ENCODE results near the gene OR5H14.
"Not testable (repeated sequence)": the region's sequence is repeated elsewhere in the genome, so short reads cannot be mapped to it uniquely, and the experiment has no call there.

Gene OR5H14

GRCh38 chr3:98147179-98147578 is at the start of gene OR5H14:
OR5H14 (plus strand) TSS chr3:98147479; CDS start chr3:98149386, 1,907 bp downstream.
- no peak for DNase-seq

DNA sequence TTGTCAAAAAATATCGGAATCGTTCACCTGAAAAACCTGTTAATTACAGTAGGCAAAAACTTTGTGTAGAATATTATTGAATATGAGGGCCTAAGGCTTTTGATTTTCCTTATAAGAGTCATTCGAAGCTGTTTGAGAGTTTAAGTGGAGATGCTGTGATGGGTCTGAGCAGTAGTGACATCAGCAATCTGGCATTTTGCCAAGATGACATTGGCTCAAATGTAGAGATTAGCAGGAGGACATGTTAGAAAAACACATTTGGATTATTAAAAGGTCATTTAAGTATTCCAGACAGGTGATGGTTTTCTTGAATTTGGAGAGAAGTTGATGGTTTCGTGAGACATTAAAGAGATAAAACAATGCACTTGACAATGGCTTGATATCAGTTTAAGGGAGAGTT is 47.4 kb upstream of the OR5H14 start:
- DNase-seq, result peak; percentile 40 to 63

GRCh38 chr3:98108162-98108561 is 39.1 kb upstream of the OR5H14 start:
- DNase-seq, result no peak

GRCh38 chr3:98109807-98110549 is 37.3 kb upstream of the OR5H14 start:
- DNase-seq, result no peak

DNA sequence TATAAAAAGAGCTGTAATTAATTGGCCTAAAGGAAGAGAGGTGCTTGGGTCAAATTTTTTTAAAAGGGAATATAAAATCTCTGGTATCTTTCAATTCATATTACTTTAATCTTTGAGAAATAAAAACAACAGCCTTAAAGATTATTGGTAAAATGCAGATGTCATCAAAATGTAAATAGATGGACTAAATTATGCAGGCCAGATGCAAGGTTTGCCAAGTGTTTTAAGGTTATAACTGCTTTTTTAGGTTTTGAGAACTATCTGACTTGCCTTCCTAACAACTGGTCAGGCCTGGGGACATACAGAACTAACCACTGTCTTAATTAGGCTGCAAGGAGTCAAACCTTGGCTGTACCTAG is 36.8 kb upstream of the OR5H14 start:
- no peak for DNase-seq

DNA sequence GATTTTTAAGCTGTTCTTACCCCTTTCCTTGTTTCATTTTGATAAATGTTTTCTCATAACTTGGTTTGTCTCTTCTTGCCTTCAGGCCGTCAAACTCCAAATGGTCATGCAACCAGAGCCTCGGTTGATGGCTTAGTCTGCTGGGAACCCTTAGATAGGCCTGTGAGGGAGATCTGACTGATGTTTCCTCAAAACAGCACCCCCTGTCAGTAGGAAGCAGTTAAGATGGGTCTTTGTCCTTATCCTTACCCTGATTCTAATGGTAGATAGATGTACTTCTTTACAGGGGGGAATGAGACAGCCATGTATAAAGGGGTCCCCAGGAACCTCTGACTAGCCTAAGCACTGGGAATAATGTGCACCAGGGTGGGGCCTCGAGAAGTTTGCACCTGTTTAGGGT is 33.0 kb upstream of the OR5H14 start:
- no peak for DNase-seq

DNA sequence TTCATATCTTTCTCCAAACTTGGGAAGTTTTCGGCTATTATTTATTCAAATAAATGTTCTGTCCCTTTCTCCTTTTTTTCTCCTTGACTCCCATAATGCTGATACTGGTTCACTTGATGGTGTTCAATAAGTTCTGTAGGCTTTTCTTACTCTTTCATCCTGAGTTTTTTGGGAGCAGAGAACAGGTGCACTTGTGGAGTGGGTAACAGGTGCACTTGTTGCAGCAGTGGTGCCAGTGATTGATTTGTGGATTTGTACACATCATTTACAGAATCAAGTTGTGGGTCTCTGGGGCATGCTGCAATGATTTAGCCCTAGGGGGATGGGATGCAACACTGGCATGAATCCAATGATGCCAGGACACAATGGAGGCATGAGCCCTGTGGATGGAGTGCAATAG is 31.6 kb upstream of the OR5H14 start:
- DNase-seq, result no peak

DNA sequence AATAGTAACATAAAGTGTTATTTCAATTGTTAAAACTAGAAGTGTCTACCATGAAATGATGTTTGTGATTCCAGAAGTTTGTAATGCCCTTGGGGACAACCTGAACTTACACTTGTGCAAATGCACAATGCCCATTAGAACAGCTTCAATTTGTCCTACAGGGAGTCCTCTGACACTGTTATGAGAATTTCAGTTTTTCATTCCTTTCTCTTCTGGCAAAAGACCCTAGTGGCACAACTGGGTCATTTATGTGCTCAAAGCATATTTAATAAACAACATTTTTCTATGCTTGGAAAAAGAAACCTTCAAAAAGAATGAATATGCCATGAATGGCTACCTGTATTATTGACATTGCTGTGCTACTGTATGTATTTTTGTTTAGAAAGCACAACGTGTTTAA is 16.9 kb upstream of the OR5H14 start, which contains the start of gene OR5H1:
Gene OR5H1 (plus strand): TSS at position 301 of the 400 bp plus-strand sequence. CDS start 1,977 bp downstream, outside the sequence.
- DNase-seq, result no peak

DNA sequence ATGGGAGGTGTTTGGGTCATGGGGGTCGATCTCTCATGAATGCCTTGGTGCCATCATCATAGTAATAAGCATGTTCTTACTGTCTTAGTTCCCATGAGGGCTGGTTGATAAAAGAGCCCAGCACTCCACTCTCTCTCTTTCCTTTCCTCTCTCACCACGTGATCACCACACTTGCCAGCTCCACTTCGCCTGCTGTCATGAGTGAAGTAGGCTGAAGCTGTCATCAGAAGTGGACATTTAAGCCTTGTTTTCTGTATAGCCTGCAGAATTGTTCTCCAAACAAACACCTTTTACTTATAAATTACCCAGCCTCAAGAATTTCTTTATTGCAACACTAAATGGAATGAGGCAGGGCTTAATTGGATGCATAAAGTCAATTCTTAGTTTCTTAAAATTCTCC is 10.6 kb upstream of the OR5H14 start:
- no peak for DNase-seq

- not testable (repeated sequence) for DNase-seq
Measured at GRCh38 chr3:98137826-98138557, 9.3 kb upstream of the OR5H14 start.

GRCh38 chr3:98140531-98140930 is 6.7 kb upstream of the OR5H14 start:
- no peak for DNase-seq

DNA sequence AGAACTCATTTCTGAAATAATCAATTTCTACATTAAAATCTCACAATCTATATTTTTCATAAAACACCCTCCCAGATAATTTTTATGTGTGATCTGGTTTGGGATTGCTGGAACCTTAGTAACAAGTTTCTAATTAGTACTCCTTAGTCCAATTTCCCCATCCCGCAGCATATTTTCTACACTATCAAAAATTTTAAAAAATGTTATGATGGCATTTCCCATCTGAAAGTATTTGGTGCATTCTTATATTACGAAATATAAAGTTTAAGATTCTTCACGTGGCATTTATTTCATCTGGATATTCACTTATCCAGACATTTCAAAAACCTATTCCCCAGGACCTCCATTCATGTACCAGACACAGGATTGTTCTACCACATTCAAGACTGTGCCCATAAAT is 1.5 kb downstream of the OR5H14 start:
- DNase-seq, result no peak

DNA sequence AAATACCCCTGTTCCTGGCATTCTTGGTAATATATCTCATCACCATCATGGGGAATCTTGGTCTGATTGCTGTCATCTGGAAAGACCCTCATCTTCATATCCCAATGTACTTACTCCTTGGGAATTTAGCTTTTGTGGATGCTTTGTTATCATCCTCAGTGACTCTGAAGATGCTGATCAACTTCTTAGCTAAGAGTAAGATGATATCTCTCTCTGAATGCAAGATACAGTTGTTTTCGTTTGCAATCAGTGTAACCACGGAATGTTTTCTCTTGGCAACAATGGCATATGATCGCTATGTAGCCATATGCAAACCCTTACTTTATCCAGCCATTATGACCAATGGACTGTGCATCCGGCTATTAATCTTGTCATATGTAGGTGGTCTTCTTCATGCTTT is 2.2 kb downstream of the OR5H14 start:
- not testable (repeated sequence) for DNase-seq

DNA sequence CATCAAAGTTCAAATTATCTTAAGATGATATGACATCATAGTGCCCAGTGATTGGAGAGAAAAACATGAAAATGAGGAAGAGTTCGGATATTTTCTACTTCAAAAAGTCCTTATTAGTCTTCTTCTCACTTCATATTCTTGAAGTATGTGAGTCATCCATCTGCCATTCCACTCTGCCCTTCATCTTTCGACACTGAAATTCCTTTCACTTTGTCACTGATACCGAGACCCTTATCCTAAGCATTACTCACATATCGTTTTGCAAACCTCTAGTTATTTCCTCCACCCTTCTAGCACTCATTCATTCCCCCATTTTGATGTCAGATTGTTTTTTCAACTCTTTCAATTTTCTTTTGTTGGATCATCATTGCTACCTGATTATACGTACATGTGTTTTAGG is 4.0 kb downstream of the OR5H14 start:
- DNase-seq, result no peak

- no peak for DNase-seq
Measured at GRCh38 chr3:98166396-98166795, 19.1 kb downstream of the OR5H14 start, which contains the start of gene OR5H15. OR5H15 (plus strand) TSS chr3:98166696; CDS start chr3:98168700, 2,004 bp downstream.

GRCh38 chr3:98171071-98171470 is 23.8 kb downstream of the OR5H14 start:
- DNase-seq, result no peak

GRCh38 chr3:98172621-98173020 is 25.3 kb downstream of the OR5H14 start:
- DNase-seq, result peak; percentile 46 to 60

DNA sequence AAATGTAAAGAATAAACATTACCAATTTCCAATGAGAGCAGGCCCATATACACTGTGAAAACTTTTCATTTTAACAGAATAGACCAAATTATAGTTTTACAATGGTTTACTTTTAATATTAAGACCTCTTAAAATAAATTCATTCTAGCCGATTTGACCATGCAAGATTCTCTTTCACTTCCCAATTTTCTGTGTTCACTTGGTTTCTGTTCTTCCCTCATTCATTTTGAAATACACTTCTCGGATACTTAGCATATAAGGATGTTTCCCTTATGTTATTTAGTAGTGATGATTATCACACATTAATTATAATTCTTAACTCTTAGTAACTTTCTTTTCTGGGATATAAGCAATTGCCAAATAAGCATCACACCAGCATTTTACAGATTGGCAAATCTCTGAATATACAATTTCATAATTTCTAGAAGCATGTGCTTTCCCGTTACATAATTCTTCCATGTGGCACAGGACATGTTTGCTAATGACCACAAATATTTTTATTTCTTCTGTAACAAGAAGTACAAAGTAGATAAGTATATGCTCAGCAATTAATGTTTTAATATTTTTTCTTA is 33.1 kb downstream of the OR5H14 start:
- DNase-seq, result no peak

DNA sequence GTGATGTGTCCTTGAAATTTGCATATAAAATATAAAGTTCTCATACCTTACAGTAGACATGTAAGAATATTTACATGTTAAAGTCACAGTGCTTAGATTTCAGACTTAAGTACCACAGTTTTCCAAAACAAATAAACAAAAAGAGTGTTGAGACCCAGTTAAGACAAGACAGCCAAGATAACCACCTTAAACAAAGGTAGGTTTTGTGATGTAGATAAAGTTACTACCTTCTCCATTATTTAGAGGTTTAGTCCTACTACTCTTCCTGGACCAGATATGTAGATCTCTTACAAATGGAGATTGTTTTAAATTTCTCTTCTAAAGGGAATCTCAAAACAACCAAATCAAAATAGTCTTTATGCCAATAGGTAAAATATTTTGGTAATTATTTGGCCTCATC is 34.9 kb downstream of the OR5H14 start:
- no peak for DNase-seq

DNA sequence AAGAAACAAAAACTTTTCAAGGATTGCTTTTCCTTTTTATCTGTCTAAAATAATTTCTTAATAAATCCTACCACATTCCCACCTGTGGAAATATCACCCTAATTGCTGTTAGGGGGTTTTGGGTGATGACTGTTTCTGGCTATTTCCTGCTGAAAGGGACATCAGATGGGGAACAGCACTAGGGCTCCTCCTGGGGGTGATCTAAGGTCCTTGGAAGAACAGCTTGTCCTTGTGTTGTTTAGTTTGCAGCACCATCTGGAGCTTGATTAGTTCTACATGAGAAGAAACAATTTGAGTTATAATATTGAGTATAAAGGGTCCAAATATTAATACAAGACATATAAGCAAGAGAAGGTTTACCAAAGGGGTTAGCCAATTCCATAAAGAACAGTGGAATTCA is 37.9 kb downstream of the OR5H14 start:
- no peak for DNase-seq

GRCh38 chr3:98188545-98188944 is 41.3 kb downstream of the OR5H14 start:
- peak in 1 of 2 experiments; percentile 35 for DNase-seq

DNA sequence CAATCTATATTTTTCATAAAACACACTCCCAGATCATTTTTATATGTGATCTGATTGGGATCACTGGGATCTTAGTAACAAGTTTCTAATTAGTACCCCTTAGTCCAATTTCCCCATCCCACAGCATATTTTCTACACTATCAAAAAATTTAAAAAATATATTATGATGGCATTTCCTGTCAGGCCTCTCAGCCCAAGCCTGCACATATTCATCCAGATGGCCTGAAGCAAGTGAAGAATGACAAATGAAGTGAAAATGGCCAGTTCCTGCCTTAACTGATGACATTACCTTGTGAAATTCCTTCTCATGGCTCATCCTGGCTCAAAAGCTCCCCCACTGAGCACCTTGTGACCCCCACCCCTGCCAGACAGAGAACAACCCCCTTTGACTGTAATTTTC is 43.6 kb downstream of the OR5H14 start:
- not testable (repeated sequence) for DNase-seq

GRCh38 chr3:98196293-98196692 is 49.0 kb downstream of the OR5H14 start:
- DNase-seq, result not testable (repeated sequence)

DNA sequence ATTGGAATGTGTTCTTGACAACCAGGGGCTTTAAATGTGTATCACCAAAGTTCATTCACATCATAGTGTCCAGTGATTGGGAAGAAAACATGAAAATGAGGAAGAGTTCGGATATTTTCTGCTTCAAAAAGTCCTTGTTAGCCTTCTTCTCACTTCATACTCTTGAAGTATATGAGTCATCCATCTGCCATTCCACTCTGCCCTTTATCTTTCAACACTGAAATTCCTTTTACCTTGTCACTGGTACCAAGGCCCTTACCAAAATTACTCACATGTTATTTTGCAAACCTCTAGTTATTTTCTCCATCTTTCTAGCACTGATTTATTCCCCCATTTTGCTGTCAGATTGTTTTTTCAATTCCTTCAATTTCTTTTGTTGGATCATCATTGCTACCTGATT is 51.7 kb downstream of the OR5H14 start:
- DNase-seq, result no peak
